Measurements from ENCODE around the gene PDPN. TPM values are rescaled to one million over a fixed set of nuclear protein-coding genes. Genes with fewer than 3 reads are reported as not detected.
"Not testable (repeated sequence)": the region's sequence is repeated elsewhere in the genome, so short reads cannot be mapped to it uniquely, and the experiment has no call there.

The PDPN gene
- total and polyA plus RNA-seq, 7 donors = 2.1 to 14.7 (median 9.9) TPM

- H3K9me3 ChIP-seq = no peaks in the 10 kb centered on the region
- WGBS, 2 donors = 57 to 66% methylated on average over 5 of the region's 5 CpGs
- DNase-seq = no peak
- H3K27ac ChIP-seq = no peak overlapping the region
- peaks cover 0 to 2% (median 0%) of the 10 kb centered on the region in 3 donors for H3K27me3 ChIP-seq
- no peak overlapping the region for H3K4me3 ChIP-seq
- intact Hi-C loops (cut with DNase I) = no loop called here
- H3K36me3 ChIP-seq = no peaks in the 10 kb centered on the region
- TF ChIP-seq CTCF (IDR thresholded peaks at IDR 0.05) (no peak), POLR2A (IDR thresholded peaks at IDR 0.05) (no peak), POLR2AphosphoS5 (IDR thresholded peaks at IDR 0.05) (no peak), EP300 (IDR thresholded peaks at IDR 0.05) (no peak)
- H3K4me1 ChIP-seq = no peaks in the 10 kb centered on the region
These were observed 19.6 kb upstream of the PDPN start for GRCh38 chr1:13564073-13564472.

GRCh38 chr1:13570435-13570834 lies 13.2 kb upstream of the PDPN start:
- H3K36me3 ChIP-seq; H3K27me3 ChIP-seq; DNase-seq; H3K4me1 ChIP-seq; H3K4me3 ChIP-seq; H3K9me3 ChIP-seq; H3K27ac ChIP-seq; intact Hi-C loops (cut with DNase I): not testable (repeated sequence)
- 39 to 54% methylated on average over 7 of the region's 7 CpGs for WGBS, 2 donors

- TF ChIP-seq EP300 (IDR thresholded peaks at IDR 0.05) (no peak), POLR2A (IDR thresholded peaks at IDR 0.05) (no peak), CTCF (IDR thresholded peaks at IDR 0.05) (no peak), POLR2AphosphoS5 (IDR thresholded peaks at IDR 0.05) (no peak)
- H3K36me3 ChIP-seq = no peaks in the 10 kb centered on the region
- H3K4me1 ChIP-seq = no peaks in the 10 kb centered on the region
- no peak for DNase-seq
- H3K9me3 ChIP-seq = no peaks in the 10 kb centered on the region
- no peak overlapping the region for H3K4me3 ChIP-seq
- intact Hi-C loops (cut with DNase I) = no loop called here
- no peak overlapping the region for H3K27ac ChIP-seq
- peaks cover 0 to 9% (median 0%) of the 10 kb centered on the region in 3 donors for H3K27me3 ChIP-seq
- whole genome bisulfite sequencing, 2 donors = 67 to 72% methylated on average over 5 of the region's 5 CpGs
These were observed 12.7 kb upstream of the PDPN start for GRCh38 chr1:13570924-13571323.

- Histone ChIP-seq H3K36me3 (no peaks in the 10 kb centered on the region), H3K27me3 (peaks cover 0 to 22% (median 8%) of the 10 kb centered on the region in 3 donors), H3K4me1 (no peaks in the 10 kb centered on the region), H3K9me3 (no peaks in the 10 kb centered on the region), H3K4me3 (no peak overlapping the region), H3K27ac (no peak overlapping the region)
- intact Hi-C loops (cut with DNase I) = no loop called here
- TF ChIP-seq CTCF (IDR thresholded peaks at IDR 0.05) (no peak), EP300 (IDR thresholded peaks at IDR 0.05) (no peak), POLR2AphosphoS5 (IDR thresholded peaks at IDR 0.05) (no peak), POLR2A (IDR thresholded peaks at IDR 0.05) (no peak)
- no peak for DNase-seq
- WGBS, 2 donors = 78 to 85% methylated on average over 4 of the region's 4 CpGs
These were observed 10.0 kb upstream of the PDPN start for GRCh38 chr1:13573586-13573985.

- Histone ChIP-seq H3K4me3 (no peak overlapping the region), H3K9me3 (no peaks in the 10 kb centered on the region), H3K27me3 (peaks cover 0 to 26% (median 8%) of the 10 kb centered on the region in 3 donors), H3K4me1 (no peaks in the 10 kb centered on the region), H3K36me3 (no peaks in the 10 kb centered on the region), H3K27ac (no peak overlapping the region)
- TF ChIP-seq EP300 (IDR thresholded peaks at IDR 0.05) (no peak), POLR2A (IDR thresholded peaks at IDR 0.05) (no peak), CTCF (IDR thresholded peaks at IDR 0.05) (no peak), POLR2AphosphoS5 (IDR thresholded peaks at IDR 0.05) (no peak)
- no peak for DNase-seq
- 83 to 91% methylated on average over 11 of the region's 11 CpGs for WGBS, 2 donors
- intact Hi-C loops (cut with DNase I) = no loop called here
These were observed 6.7 kb upstream of the PDPN start for GRCh38 chr1:13576926-13577325.
